Astrocyte (in vitro differentiated cells and primary cell): ENCODE data around the gene STK36.

Source experiments
- CTCF ChIP-seq: IDR thresholded peaks from 2 replicates; pipeline ENCODE4 v1.5.1; 2011; ENCODE audit warnings: low read depth, mild to moderate bottlenecking, inconsistent platforms, low read length, moderate library complexity; ENCODE audit not compliant: insufficient read depth
- EZH2 ChIP-seq: IDR thresholded peaks from 2 replicates; pipeline ENCODE4 v1.6.1; 2012; ENCODE audit warnings: mild to moderate bottlenecking, low read length, inconsistent platforms; ENCODE audit not compliant: insufficient read depth

DNA sequence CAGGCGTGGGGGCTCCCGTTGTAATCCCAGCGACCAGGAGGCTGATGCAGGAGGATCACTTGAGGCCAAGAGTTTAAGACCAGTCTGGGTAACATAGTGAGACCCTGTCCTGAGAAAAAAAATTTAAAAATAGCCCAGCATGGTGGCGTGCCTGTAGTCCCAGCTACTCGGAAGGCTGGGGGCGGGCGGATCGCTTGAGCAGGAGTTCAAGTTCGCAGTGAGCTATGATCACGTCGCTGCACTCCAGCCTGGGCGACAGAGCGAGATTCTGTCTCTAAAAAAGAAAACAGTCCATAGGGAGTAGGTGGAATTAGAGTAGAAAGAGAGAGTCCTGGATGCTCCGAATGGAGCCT is 38.4 kb downstream of the STK36 start:
- no peak for TF ChIP-seq CTCF
- no peak for TF ChIP-seq EZH2
